GM06990 (cell line): Measurements from ENCODE around the gene IRS4.

Experiments
- DNase-seq: peaks from one replicate; pipeline ENCODE4 v3.0.0-alpha.2; 2011; ENCODE audit not compliant: insufficient read length; ENCODE audit errors: extremely low read depth
- H3K27me3 ChIP-seq: replicated peaks from 2 replicates; pipeline ENCODE4 v1.6.0; 2011; ENCODE audit warnings: low read length; ENCODE audit not compliant: control insufficient read depth, insufficient read depth
- H3K36me3 ChIP-seq: 2 replicates; pipeline ENCODE4 v1.5.1; 2011; ENCODE audit warnings: low read length; ENCODE audit not compliant: control insufficient read depth, insufficient read depth
- H3K4me3 ChIP-seq: replicated peaks from 2 replicates; pipeline ENCODE4 v1.5.1; 2011; ENCODE audit warnings: low read depth, mild to moderate bottlenecking, control low read depth, low read length
- TF ChIP-seq, protein P1 (sequence below): IDR thresholded peaks from 2 replicates; pipeline ENCODE4 v1.5.1; 2011; ENCODE audit warnings: low read length, control low read depth, mild to moderate bottlenecking, inconsistent platforms; ENCODE audit not compliant: insufficient read depth, poor library complexity, severe bottlenecking

Gene IRS4

GRCh38 chrX:108726748-108727147 lies 9.6 kb downstream of the IRS4 start:
- Histone ChIP-seq H3K4me3 (no peak overlapping the region), H3K27me3 (no peaks in the 10 kb centered on the region), H3K36me3 (no peaks in the 10 kb centered on the region)
- TF ChIP-seq, protein P1, sequence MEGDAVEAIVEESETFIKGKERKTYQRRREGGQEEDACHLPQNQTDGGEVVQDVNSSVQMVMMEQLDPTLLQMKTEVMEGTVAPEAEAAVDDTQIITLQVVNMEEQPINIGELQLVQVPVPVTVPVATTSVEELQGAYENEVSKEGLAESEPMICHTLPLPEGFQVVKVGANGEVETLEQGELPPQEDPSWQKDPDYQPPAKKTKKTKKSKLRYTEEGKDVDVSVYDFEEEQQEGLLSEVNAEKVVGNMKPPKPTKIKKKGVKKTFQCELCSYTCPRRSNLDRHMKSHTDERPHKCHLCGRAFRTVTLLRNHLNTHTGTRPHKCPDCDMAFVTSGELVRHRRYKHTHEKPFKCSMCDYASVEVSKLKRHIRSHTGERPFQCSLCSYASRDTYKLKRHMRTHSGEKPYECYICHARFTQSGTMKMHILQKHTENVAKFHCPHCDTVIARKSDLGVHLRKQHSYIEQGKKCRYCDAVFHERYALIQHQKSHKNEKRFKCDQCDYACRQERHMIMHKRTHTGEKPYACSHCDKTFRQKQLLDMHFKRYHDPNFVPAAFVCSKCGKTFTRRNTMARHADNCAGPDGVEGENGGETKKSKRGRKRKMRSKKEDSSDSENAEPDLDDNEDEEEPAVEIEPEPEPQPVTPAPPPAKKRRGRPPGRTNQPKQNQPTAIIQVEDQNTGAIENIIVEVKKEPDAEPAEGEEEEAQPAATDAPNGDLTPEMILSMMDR = no peak
- DNase-seq = no peak

GRCh38 chrX:108722561-108722960 lies 13.8 kb downstream of the IRS4 start:
- no peak for DNase-seq
- H3K27me3 ChIP-seq = no peaks in the 10 kb centered on the region
- TF ChIP-seq, protein P1 = no peak
- no peaks in the 10 kb centered on the region for H3K36me3 ChIP-seq
- no peak overlapping the region for H3K4me3 ChIP-seq

GRCh38 chrX:108712886-108713285 lies 23.5 kb downstream of the IRS4 start:
- Histone ChIP-seq H3K36me3 (no peaks in the 10 kb centered on the region), H3K4me3 (no peak overlapping the region), H3K27me3 (no peaks in the 10 kb centered on the region)
- DNase-seq = no peak
- TF ChIP-seq, protein P1 = no peak

GRCh38 chrX:108704839-108705238 lies 31.5 kb downstream of the IRS4 start:
- no peaks in the 10 kb centered on the region for H3K27me3 ChIP-seq

GRCh38 chrX:108702530-108702929 lies 33.8 kb downstream of the IRS4 start:
- H3K27me3 ChIP-seq = no peaks in the 10 kb centered on the region
- TF ChIP-seq, protein P1 = no peak

More at GRCh38 chrX:108704839-108705238, 31.5 kb downstream of the IRS4 start:
- Histone ChIP-seq H3K4me3 (no peak overlapping the region), H3K36me3 (no peaks in the 10 kb centered on the region)
- DNase-seq = no peak
- TF ChIP-seq, protein P1 = no peak

DNA sequence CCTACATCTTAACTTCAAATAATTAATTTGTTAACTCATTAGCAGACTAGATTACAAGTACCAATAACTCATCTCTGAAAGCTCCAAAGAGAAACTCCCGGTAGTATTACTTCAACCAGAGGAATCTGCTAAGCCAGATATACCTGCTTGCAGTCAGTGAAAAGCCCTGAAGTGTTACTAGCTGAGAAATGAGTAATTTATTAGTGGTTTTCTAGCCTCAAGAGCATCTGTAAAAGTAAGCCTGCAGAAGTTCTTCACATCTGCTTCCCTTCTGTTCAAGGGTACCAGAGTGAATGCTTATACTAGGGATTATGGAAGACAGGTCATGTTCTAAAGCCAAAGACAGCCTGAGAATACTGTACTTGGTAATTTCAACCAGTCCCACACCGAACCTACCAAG lies 34.7 kb downstream of the IRS4 start:
- no peak overlapping the region for H3K4me3 ChIP-seq
- H3K27me3 ChIP-seq = no peaks in the 10 kb centered on the region
- H3K36me3 ChIP-seq = no peaks in the 10 kb centered on the region
- DNase-seq = no peak
- TF ChIP-seq, protein P1 = no peak

More at GRCh38 chrX:108702530-108702929, 33.8 kb downstream of the IRS4 start:
- no peaks in the 10 kb centered on the region for H3K36me3 ChIP-seq
- no peak overlapping the region for H3K4me3 ChIP-seq
- DNase-seq = no peak
